SK-N-SH treated with all-trans-retinoic acid at 6 μM for 48 hours (cell line): ENCODE data around the gene CCDC69.

Experiments used
- CREB5 ChIP-seq: fragments of 250-450 bp; sonication (Bioruptor Pico); IDR thresholded peaks from 2 replicates; pipeline ENCODE4 v1.5.1; 2020; ENCODE audit warnings: low read depth, mild to moderate bottlenecking, moderate library complexity
- CSDC2 ChIP-seq: fragments of 250-450 bp; sonication (Bioruptor Pico); IDR thresholded peaks from 2 replicates; pipeline ENCODE4 v1.5.0; 2020; ENCODE audit warnings: mild to moderate bottlenecking, moderate library complexity
- GLIS3 ChIP-seq: fragments of 250-450 bp; sonication (Bioruptor Pico); IDR thresholded peaks from 2 replicates; pipeline ENCODE4 v1.5.0; 2020; ENCODE audit warnings: mild to moderate bottlenecking, moderate library complexity
- RARB ChIP-seq: fragments of 250-450 bp; sonication (Bioruptor Pico); IDR thresholded peaks from 2 replicates; pipeline ENCODE4 v1.8.0; 2021; ENCODE audit warnings: mild to moderate bottlenecking, moderate library complexity
- SNAI2 ChIP-seq: fragments of 250-450 bp; sonication (Bioruptor Pico); IDR thresholded peaks from 2 replicates; pipeline ENCODE4 v1.5.0; 2020; ENCODE audit warnings: mild to moderate bottlenecking, moderate library complexity
- ZFP3 ChIP-seq: fragments of 250-450 bp; sonication (Bioruptor Pico); IDR thresholded peaks from 2 replicates; pipeline ENCODE4 v1.5.0; 2020; ENCODE audit warnings: mild to moderate bottlenecking, moderate library complexity

- no peak for TF ChIP-seq RARB
- TF ChIP-seq SNAI2 (CRISPR knock-in tag) = no peak
- TF ChIP-seq CSDC2 (CRISPR knock-in tag) = no peak
- no peak for TF ChIP-seq GLIS3
- no peak for TF ChIP-seq CREB5 (CRISPR knock-in tag)
- TF ChIP-seq ZFP3 (CRISPR knock-in tag) = no peak
Observed at GRCh38 chr5:151271336-151271735, 47.4 kb upstream of the CCDC69 start.
